GM12874 (cell line): ENCODE data around the gene DOCK9.

ENCODE experiments used
- CTCF ChIP-seq: IDR thresholded peaks from 2 replicates; pipeline ENCODE4 v1.5.1; 2011; ENCODE audit warnings: low read depth, mild to moderate bottlenecking, control low read depth, low read length, moderate library complexity; ENCODE audit not compliant: insufficient read depth

Gene DOCK9

GRCh38 chr13:98977568-98978265 is at the start of gene DOCK9:
Gene DOCK9, minus strand, starts transcription at chr13:98978064. Its CDS starts 155 bp downstream, at chr13:98977909.
- TF ChIP-seq CTCF = no peak

GRCh38 chr13:99027260-99027659 is 49.4 kb upstream of the DOCK9 start:
- no peak for TF ChIP-seq CTCF

- no peak for TF ChIP-seq CTCF
These were observed 45.1 kb upstream of the DOCK9 start for GRCh38 chr13:99022941-99023340.

GRCh38 chr13:99018418-99019180 is 40.7 kb upstream of the DOCK9 start:
- no peak for TF ChIP-seq CTCF

GRCh38 chr13:99015606-99016490 is 38.0 kb upstream of the DOCK9 start:
- no peak for TF ChIP-seq CTCF

- no peak for TF ChIP-seq CTCF
These were observed 36.7 kb upstream of the DOCK9 start for GRCh38 chr13:99014522-99014921.

- no peak for TF ChIP-seq CTCF
These were observed 36.1 kb upstream of the DOCK9 start for GRCh38 chr13:99013951-99014350.
